HepG2 (cell line): ENCODE data around the gene SYPL2. TPM values are rescaled to one million over a fixed set of nuclear protein-coding genes. Genes with fewer than 3 reads are reported as not detected.
A peak's percentile ranks its signal among the peaks of the same experiment; 100 is the strongest.

Source experiments
- AHR ChIP-seq: IDR thresholded peaks from 2 replicates; pipeline ENCODE4 v1.6.1; 2018; ENCODE audit warnings: missing genetic modification reagents, missing compliant biosample characterization
- ARID2 ChIP-seq: sonication (generic); formaldehyde crosslinking; IDR thresholded peaks from 2 replicates; pipeline ENCODE4 v1.8.1; 2022; ENCODE audit warnings: mild to moderate bottlenecking, missing genetic modification reagents, borderline replicate concordance
- ATF1 ChIP-seq: IDR thresholded peaks from 2 replicates; pipeline ENCODE4 v1.6.1; 2016; ENCODE audit warnings: mild to moderate bottlenecking, control low read depth
- HDAC2 ChIP-seq: sonication (generic); formaldehyde crosslinking; IDR thresholded peaks from 2 replicates; pipeline ENCODE4 v1.4.0; 2020; ENCODE audit warnings: missing genetic modification reagents
- JDP2 ChIP-seq: sonication (generic); formaldehyde crosslinking; IDR thresholded peaks from 2 replicates; pipeline ENCODE4 v1.8.1; 2022; ENCODE audit warnings: missing genetic modification reagents, borderline replicate concordance
- KAT8 ChIP-seq: IDR thresholded peaks from 2 replicates; pipeline ENCODE4 v1.6.1; 2016; ENCODE audit warnings: missing genetic modification reagents, missing compliant biosample characterization
- KDM2A ChIP-seq: sonication (generic); formaldehyde crosslinking; IDR thresholded peaks from 2 replicates; pipeline ENCODE4 v1.4.0; 2020; ENCODE audit warnings: low read depth, missing genetic modification reagents, borderline replicate concordance
- MXI1 ChIP-seq: IDR thresholded peaks from 3 replicates; pipeline ENCODE4 v1.6.1; 2012; ENCODE audit warnings: low read depth, low read length, inconsistent platforms, borderline replicate concordance
- SRSF1 ChIP-seq: fragments of 200-400 bp; formaldehyde crosslinking; optimal IDR thresholded peaks from 2 replicates; pipeline ENCODE3; 2017; ENCODE audit warnings: mild to moderate bottlenecking, low read depth, low read length, moderate library complexity
- ZBTB38 ChIP-seq: sonication (generic); formaldehyde crosslinking; IDR thresholded peaks from 2 replicates; pipeline ENCODE4 v1.5.1; 2020; ENCODE audit warnings: mild to moderate bottlenecking, missing genetic modification reagents
- ZBTB4 ChIP-seq: sonication (generic); formaldehyde crosslinking; IDR thresholded peaks from 2 replicates; pipeline ENCODE4 v1.4.0; 2020; ENCODE audit warnings: missing genetic modification reagents, mild to moderate bottlenecking, borderline replicate concordance
- ZC3H13 ChIP-seq: sonication (generic); formaldehyde crosslinking; IDR thresholded peaks from 2 replicates; pipeline ENCODE4 v1.8.1; 2023; ENCODE audit warnings: mild to moderate bottlenecking, missing genetic modification reagents, moderate library complexity
- ZNF329 ChIP-seq: sonication (generic); formaldehyde crosslinking; IDR thresholded peaks from 2 replicates; pipeline ENCODE4 v1.9.0; 2021; ENCODE audit warnings: low read depth, mild to moderate bottlenecking, missing genetic modification reagents
- ZNF567 ChIP-seq: sonication (generic); formaldehyde crosslinking; IDR thresholded peaks from 2 replicates; pipeline ENCODE4 v1.8.1; 2023; ENCODE audit warnings: mild to moderate bottlenecking, missing genetic modification reagents, borderline replicate concordance
- ZNF605 ChIP-seq: sonication (generic); formaldehyde crosslinking; IDR thresholded peaks from 2 replicates; pipeline ENCODE4 v1.8.0; 2022; ENCODE audit warnings: mild to moderate bottlenecking, missing genetic modification reagents
- ZNF709 ChIP-seq: sonication (generic); formaldehyde crosslinking; IDR thresholded peaks from 2 replicates; pipeline ENCODE4 v1.5.0; 2020; ENCODE audit warnings: mild to moderate bottlenecking, missing genetic modification reagents
- ZNF792 ChIP-seq: IDR thresholded peaks from 2 replicates; pipeline ENCODE4 v1.6.1; 2016
- polyA plus RNA-seq, 8 experiments: library from polyadenylated mRNA; depleted of rRNA in 3 of 8; stranded (reverse) in 7 of 8; unstranded in 1 of 8; fragments of >200 nt; fragmentation: Illumina TruSeq in 4 of 8; extraction: Trizol in 4 of 8; gene quantifications; 2 replicates each; pipeline versions ENCODE4 v1.2.1 to v1.2.3, GENCODE V29; 2011 to 2016; ENCODE audit warnings: low read depth in 4 of 8, missing spikeins in 1 of 8, mixed read lengths in 1 of 8; ENCODE audit not compliant: insufficient read depth in 1 of 8
- total RNA-seq, 5 experiments: library from RNA; depleted of rRNA; stranded (reverse); fragments of >200 nt; fragmentation: Illumina TruSeq; extraction: Trizol; gene quantifications; 2 replicates each; pipeline ENCODE4 v1.2.3, GENCODE V29; 2016; ENCODE audit warnings: low read depth in 1 of 5
- TF ChIP-seq, protein P1 (sequence below): IDR thresholded peaks from 2 replicates; pipeline ENCODE4 v1.6.1; 2016; ENCODE audit warnings: mild to moderate bottlenecking, missing biosample characterization, missing genetic modification reagents
- TF ChIP-seq, protein P2 (sequence below): sonication (generic); formaldehyde crosslinking; IDR thresholded peaks from 2 replicates; pipeline ENCODE4 v1.4.0; 2020; ENCODE audit warnings: missing genetic modification reagents
- TF ChIP-seq, protein P3 (sequence below): sonication (generic); formaldehyde crosslinking; IDR thresholded peaks from 2 replicates; pipeline ENCODE4 v1.9.0; 2021; ENCODE audit warnings: missing genetic modification reagents, borderline replicate concordance

Gene SYPL2
- total and polyA plus RNA-seq, 2 of the 13 experiments (the other 11 are each of a cell fraction or from before 2014, with no cell fraction given), result 0.17 to 0.24 TPM

- TF ChIP-seq ZBTB4 (CRISPR knock-in tag) (peak; percentile 27; the same call in 1 of the 2 replicates), ZNF709 (CRISPR knock-in tag) (peak; percentile 50; the same call in 1 of the 2 replicates), SRSF1 (peak; percentile 78), JDP2 (CRISPR knock-in tag) (no peak), ZNF567 (CRISPR knock-in tag) (no peak; the same call in 1 of the 2 replicates), ZNF329 (no peak), KDM2A (CRISPR knock-in tag) (peak; percentile 43; the same call in 1 of the 2 replicates), MXI1 (peak; percentile 89; the same call in 1 of the 3 replicates), ZNF792 (peak; percentile 57), ZC3H13 (0 out of 2 replicates have a peak, but pooled peaks have one; percentile 56), KAT8 (CRISPR knock-in tag) (peak; percentile 83), ZNF605 (peak; percentile 72), HDAC2 (CRISPR knock-in tag) (peak; percentile 61; the same call in 1 of the 2 replicates), AHR (CRISPR knock-in tag) (0 out of 2 replicates have a peak, but pooled peaks have one; percentile 14), ZBTB38 (CRISPR knock-in tag) (peak; percentile 40; the same call in 1 of the 2 replicates), ARID2 (CRISPR knock-in tag) (no peak), ATF1 (peak; percentile 79)
- TF ChIP-seq, protein P1, sequence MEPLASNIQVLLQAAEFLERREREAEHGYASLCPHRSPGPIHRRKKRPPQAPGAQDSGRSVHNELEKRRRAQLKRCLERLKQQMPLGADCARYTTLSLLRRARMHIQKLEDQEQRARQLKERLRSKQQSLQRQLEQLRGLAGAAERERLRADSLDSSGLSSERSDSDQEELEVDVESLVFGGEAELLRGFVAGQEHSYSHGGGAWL (CRISPR knock-in tag), result peak; percentile 66
- TF ChIP-seq, protein P2, sequence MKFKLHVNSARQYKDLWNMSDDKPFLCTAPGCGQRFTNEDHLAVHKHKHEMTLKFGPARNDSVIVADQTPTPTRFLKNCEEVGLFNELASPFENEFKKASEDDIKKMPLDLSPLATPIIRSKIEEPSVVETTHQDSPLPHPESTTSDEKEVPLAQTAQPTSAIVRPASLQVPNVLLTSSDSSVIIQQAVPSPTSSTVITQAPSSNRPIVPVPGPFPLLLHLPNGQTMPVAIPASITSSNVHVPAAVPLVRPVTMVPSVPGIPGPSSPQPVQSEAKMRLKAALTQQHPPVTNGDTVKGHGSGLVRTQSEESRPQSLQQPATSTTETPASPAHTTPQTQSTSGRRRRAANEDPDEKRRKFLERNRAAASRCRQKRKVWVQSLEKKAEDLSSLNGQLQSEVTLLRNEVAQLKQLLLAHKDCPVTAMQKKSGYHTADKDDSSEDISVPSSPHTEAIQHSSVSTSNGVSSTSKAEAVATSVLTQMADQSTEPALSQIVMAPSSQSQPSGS (CRISPR knock-in tag), result peak; percentile 40; the same call in 1 of the 2 replicates
- TF ChIP-seq, protein P3, sequence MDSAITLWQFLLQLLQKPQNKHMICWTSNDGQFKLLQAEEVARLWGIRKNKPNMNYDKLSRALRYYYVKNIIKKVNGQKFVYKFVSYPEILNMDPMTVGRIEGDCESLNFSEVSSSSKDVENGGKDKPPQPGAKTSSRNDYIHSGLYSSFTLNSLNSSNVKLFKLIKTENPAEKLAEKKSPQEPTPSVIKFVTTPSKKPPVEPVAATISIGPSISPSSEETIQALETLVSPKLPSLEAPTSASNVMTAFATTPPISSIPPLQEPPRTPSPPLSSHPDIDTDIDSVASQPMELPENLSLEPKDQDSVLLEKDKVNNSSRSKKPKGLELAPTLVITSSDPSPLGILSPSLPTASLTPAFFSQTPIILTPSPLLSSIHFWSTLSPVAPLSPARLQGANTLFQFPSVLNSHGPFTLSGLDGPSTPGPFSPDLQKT (CRISPR knock-in tag), result no peak; the same call in 1 of the 2 replicates
These were observed 39.8 kb upstream of the SYPL2 start, which contains the start of gene PSMA5 (continued) for GRCh38 chr1:109426281-109427170.
